HT-29 (cell line): Measurements from ENCODE around the gene ZIC2. TPM values are rescaled to one million over a fixed set of nuclear protein-coding genes. Genes with fewer than 3 reads are reported as not detected.
"Not testable (repeated sequence)": the region's sequence is repeated elsewhere in the genome, so short reads cannot be mapped to it uniquely, and the experiment has no call there.

Experiments
- DNase-seq: peaks from one replicate; pipeline ENCODE4 v3.0.0-alpha.2; 2015; ENCODE audit warnings: low spot score
- total RNA-seq: library from RNA; depleted of rRNA; stranded (reverse); fragments of >200 nt; shearing (Covaris generic); gene quantifications from 2 replicates; pipeline ENCODE4 v1.2.3, GENCODE V29; 2014; rRNA removed

The ZIC2 gene
- total RNA-seq: 0.16 and 0.23 TPM in 2 replicates

- no peak for DNase-seq
Observed at GRCh38 chr13:99981735-99982035, at the start of gene ZIC2. Gene ZIC2 (plus strand): TSS chr13:99981784. CDS start chr13:99982065, 281 bp downstream.

- DNase-seq: no peak
Observed at GRCh38 chr13:99932912-99933311, 48.7 kb upstream of the ZIC2 start.

GRCh38 chr13:99935772-99936171, 45.8 kb upstream of the ZIC2 start:
- no peak for DNase-seq

GRCh38 chr13:99938635-99939034, 42.9 kb upstream of the ZIC2 start:
- no peak for DNase-seq

GRCh38 chr13:99941086-99941485, 40.5 kb upstream of the ZIC2 start:
- no peak for DNase-seq

- DNase-seq: no peak
Observed at GRCh38 chr13:99941911-99942310, 39.7 kb upstream of the ZIC2 start.

- DNase-seq: no peak
Observed at GRCh38 chr13:99944102-99944501, 37.5 kb upstream of the ZIC2 start.

GRCh38 chr13:99944606-99945005, 37.0 kb upstream of the ZIC2 start:
- DNase-seq: no peak

- not testable (repeated sequence) for DNase-seq
Observed at GRCh38 chr13:99945515-99945914, 36.1 kb upstream of the ZIC2 start.

GRCh38 chr13:99947666-99948065, 33.9 kb upstream of the ZIC2 start:
- DNase-seq: no peak

GRCh38 chr13:99948411-99948810, 33.2 kb upstream of the ZIC2 start:
- DNase-seq: no peak

GRCh38 chr13:99948907-99949678, 32.5 kb upstream of the ZIC2 start:
- DNase-seq: no peak

- DNase-seq: no peak
Observed at GRCh38 chr13:99949679-99950413, 31.7 kb upstream of the ZIC2 start.

- DNase-seq: not testable (repeated sequence)
Observed at GRCh38 chr13:99951666-99952065, 29.9 kb upstream of the ZIC2 start.

- DNase-seq: no peak
Observed at GRCh38 chr13:99953138-99953755, 28.3 kb upstream of the ZIC2 start.

- DNase-seq: no peak
Observed at GRCh38 chr13:99955107-99955746, 26.4 kb upstream of the ZIC2 start.

- no peak for DNase-seq
Observed at GRCh38 chr13:99955747-99956472, 25.7 kb upstream of the ZIC2 start.

GRCh38 chr13:99956473-99957349, 24.9 kb upstream of the ZIC2 start:
- no peak for DNase-seq

- DNase-seq: no peak
Observed at GRCh38 chr13:99958406-99959126, 23.0 kb upstream of the ZIC2 start.

- DNase-seq: no peak
Observed at GRCh38 chr13:99959127-99959539, 22.5 kb upstream of the ZIC2 start.
